ENCODE measurements around the gene IL12A. TPM values are rescaled to one million over a fixed set of nuclear protein-coding genes. Genes with fewer than 3 reads are reported as not detected.

Gene IL12A
- total RNA-seq, 4 donors from 2014 or later: 0.32 to 3.3 (median 0.85) TPM; not detected in 1

DNA sequence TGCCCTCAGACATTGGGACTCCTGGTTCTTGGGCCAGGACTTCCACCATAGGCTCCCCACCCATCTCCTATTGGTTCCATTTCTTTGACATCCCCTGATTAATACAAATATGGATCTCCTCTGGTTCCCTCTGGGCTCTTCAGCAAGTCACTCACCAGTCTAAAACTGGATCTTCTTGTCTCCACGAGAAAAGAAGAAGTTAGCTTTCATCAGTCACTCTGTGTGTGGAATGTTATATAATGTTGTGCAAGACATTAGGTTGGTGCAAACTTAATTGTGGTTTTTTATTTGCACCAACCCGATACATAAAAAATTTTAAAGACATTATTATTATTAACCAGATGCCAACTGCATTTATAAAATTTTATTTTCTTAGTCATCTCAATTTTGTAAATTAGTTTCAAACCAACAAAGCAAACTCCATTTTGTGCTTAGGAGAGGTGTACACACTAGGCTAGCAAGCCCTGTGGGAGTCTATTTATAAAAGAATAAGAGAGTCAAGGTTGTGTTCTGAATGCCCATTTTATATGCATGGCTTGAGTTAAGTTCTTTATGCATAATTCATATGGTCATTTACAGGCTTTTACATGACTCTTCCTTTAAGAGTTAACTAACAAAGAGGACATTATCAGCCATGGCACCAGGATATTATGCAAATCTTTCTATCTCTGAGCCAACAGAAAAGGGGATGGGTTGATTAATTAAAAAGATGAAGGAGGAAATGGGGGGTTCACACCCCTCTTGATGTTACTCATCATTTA lies 35.1 kb upstream of the IL12A start:
- no peak for ATAC-seq
- H3K36me3 ChIP-seq: no peaks in the 10 kb centered on the region
- no peak overlapping the region for H3K4me3 ChIP-seq
- H3K9me3 ChIP-seq: no peaks in the 10 kb centered on the region
- no peaks in the 10 kb centered on the region for H3K27me3 ChIP-seq
- 72 to 84% methylated on average over 2 of the region's 2 CpGs for WGBS, 2 donors (ENCODE audit: low coverage in 1 of 2)
- H3K27ac ChIP-seq: no peak overlapping the region
- H3K4me1 ChIP-seq: no peaks in the 10 kb centered on the region
- TF ChIP-seq, protein P1, sequence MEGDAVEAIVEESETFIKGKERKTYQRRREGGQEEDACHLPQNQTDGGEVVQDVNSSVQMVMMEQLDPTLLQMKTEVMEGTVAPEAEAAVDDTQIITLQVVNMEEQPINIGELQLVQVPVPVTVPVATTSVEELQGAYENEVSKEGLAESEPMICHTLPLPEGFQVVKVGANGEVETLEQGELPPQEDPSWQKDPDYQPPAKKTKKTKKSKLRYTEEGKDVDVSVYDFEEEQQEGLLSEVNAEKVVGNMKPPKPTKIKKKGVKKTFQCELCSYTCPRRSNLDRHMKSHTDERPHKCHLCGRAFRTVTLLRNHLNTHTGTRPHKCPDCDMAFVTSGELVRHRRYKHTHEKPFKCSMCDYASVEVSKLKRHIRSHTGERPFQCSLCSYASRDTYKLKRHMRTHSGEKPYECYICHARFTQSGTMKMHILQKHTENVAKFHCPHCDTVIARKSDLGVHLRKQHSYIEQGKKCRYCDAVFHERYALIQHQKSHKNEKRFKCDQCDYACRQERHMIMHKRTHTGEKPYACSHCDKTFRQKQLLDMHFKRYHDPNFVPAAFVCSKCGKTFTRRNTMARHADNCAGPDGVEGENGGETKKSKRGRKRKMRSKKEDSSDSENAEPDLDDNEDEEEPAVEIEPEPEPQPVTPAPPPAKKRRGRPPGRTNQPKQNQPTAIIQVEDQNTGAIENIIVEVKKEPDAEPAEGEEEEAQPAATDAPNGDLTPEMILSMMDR (IDR thresholded peaks at IDR 0.05): no peak

DNA sequence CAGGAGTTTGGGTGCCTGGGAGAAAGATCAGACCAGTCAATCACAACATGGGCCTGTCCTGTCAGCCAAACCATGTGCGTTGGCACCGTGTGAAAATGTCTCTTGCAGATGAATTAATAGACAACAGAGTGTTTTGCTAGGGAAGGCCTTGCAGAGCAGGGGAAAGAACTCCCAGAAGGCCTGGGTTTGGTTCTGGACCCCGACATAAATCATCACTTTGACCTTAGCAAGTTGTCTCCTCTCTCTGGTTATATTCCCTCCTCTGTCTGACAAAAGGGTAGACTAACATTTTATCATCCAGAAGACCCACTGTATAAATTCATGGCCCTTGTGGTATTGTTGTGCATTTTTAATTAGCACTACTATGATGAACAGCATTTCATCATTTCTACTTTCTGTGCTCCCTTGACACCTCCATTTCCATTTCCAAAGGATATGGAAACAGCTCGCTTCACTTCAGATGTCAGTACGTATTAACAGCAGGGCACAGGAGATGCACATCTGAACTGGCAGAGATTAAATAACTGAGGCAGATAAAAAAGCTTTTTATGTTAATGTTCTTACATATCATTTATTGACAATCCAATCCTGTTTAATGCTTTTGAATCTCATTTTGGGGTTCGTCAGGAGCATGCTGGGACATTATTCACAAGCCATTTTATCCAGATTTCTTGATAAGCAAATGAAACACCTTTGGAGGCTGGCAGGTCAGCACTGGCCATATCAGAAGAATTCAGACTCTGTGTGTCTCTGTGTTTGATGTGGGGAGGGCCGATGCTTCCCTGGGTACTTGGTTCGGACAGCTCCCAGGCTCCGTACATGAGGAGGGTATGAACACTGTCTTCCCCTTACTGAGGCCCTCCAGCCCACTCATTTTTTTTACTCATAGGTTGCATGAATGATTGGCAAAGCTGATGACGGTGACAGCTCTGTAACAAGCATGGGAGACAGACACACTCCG lies 28.2 kb upstream of the IL12A start:
- H3K27me3 ChIP-seq: no peaks in the 10 kb centered on the region
- no peak overlapping the region for H3K27ac ChIP-seq
- no peak overlapping the region for H3K4me3 ChIP-seq
- no peak for TF ChIP-seq EP300 (IDR thresholded peaks at IDR 0.05)
- TF ChIP-seq, protein P1 (IDR thresholded peaks at IDR 0.05): no peak
- 79 to 90% methylated on average over 7 to 8 of the region's 11 CpGs for WGBS, 2 donors (ENCODE audit: low coverage in 1 of 2)
- no peaks in the 10 kb centered on the region for H3K36me3 ChIP-seq
- no peak for ATAC-seq
- no peaks in the 10 kb centered on the region for H3K4me1 ChIP-seq
- H3K9me3 ChIP-seq: no peaks in the 10 kb centered on the region

DNA sequence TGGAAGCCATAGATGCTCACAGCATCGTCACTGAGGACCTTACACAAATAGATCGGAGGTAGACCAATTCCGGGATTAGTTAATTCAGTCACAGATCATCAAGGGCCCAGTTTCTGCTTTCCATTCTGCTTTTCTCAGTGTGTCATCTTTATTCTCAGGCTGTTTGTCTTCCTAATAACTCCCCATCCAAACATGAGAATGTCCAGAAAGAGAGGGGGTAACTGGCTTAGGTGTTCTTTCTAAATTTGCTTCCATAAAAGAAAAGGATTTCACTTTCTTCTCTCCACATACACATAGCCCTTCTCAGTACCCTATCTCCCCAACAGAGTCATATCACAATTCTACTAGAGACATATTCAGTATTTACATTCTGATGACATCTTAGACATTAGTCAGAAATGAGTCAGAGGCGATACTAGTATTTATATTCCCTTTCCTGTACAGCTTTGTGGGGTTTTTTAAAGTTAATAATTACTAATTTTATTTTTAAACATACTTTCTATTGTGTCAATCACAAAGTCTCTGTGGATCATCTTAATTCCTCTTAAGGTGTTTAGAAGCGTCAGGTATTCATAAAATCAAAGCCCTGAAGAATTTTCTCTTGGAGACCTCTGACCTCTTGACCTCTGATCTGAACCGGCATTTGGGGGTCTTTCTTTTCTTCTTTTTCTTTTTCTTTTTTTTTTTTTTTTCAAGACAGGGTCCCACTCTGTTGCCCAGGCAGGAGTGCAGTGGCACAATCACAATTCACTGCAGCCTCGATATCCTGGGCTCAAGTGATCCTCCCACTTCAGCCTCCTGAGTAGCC lies 24.3 kb upstream of the IL12A start:
- H3K27ac ChIP-seq: no peak overlapping the region
- H3K9me3 ChIP-seq: no peaks in the 10 kb centered on the region
- no peaks in the 10 kb centered on the region for H3K36me3 ChIP-seq
- no peak overlapping the region for H3K4me3 ChIP-seq
- no peak for TF ChIP-seq EP300 (IDR thresholded peaks at IDR 0.05)
- TF ChIP-seq POLR2A (IDR thresholded peaks at IDR 0.05): no peak
- TF ChIP-seq, protein P1 (IDR thresholded peaks at IDR 0.05): no peak
- TF ChIP-seq POLR2AphosphoS5 (IDR thresholded peaks at IDR 0.05): no peak
- no peak for ATAC-seq
- no peaks in the 10 kb centered on the region for H3K4me1 ChIP-seq
- WGBS, 2 donors (ENCODE audit: low coverage in 1 of 2): 73 to 82% methylated on average over 7 of the region's 7 CpGs
- H3K27me3 ChIP-seq: no peaks in the 10 kb centered on the region

DNA sequence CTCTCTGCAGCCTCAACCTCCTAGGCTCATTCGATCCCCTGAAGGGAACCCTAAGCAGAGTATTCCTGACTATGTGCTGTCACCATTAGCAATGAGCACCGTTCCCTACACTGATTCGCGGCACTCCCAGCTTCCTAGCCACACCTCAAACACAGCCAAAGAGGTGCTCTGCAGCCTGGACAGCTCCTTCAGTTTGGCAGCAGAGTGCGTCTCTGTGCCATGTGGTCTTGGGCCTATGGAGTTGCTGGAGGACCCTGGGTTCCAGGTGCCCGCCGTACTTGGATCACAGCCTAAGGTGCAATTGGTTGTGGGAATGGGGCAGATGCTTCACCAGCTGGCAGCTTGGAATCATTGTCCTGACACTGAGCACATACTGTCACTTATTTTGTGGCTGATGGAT lies 17.3 kb upstream of the IL12A start:
- Histone ChIP-seq H3K4me3 (no peak overlapping the region), H3K36me3 (no peaks in the 10 kb centered on the region), H3K27me3 (no peaks in the 10 kb centered on the region), H3K4me1 (no peaks in the 10 kb centered on the region), H3K9me3 (no peaks in the 10 kb centered on the region), H3K27ac (no peak overlapping the region)
- 90% methylated on average over 4 of the region's 7 CpGs; no CpG with 5 or more reads in 1 of the 2 donors for WGBS, 2 donors (ENCODE audit: low coverage in 1 of 2)
- TF ChIP-seq POLR2AphosphoS5 (IDR thresholded peaks at IDR 0.05) (no peak), POLR2A (IDR thresholded peaks at IDR 0.05) (no peak), EP300 (IDR thresholded peaks at IDR 0.05) (no peak)
- TF ChIP-seq, protein P1 (IDR thresholded peaks at IDR 0.05): no peak
- ATAC-seq: no peak

Measured in gastroesophageal sphincter (tissue), 4 donors.